ENCODE measurements around the gene CSE1L.

DNA sequence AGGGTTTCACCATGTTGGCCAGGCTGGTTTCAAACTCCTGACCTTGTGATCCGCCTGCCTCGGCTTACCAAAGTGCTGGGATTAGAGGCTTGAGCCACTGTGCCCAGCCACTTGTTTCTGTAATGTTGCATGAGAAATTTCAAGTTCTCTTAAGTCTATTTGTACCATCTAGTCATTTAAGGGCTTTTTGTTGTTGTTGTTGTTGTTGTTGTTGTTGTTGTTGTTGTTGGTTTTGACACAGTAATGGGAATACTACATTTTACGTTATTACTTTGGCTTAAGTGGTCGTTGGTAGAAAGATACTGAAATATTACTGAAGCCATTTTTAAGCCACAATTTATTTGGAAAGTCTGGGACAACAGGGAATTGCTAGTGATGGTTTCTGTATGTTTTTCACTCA is 52.0 kb downstream of the CSE1L start:
- TF ChIP-seq EZH2 (IDR thresholded peaks at IDR 0.05; ENCODE audit: low read depth, unreplicated experiment) (no peak), CTCF (conservative IDR thresholded peaks at IDR 0.05; ENCODE audit: low read depth in 2 of 2) (no peak), POLR2AphosphoS5 (IDR thresholded peaks at IDR 0.05; ENCODE audit: low read depth) (no peak), ZNF331 (CRISPR knock-in tag; IDR thresholded peaks at IDR 0.05; ENCODE audit: low read depth) (no peak), JUNB (IDR thresholded peaks at IDR 0.05; ENCODE audit: unreplicated experiment) (no peak), EZH2phosphoT487 (IDR thresholded peaks at IDR 0.05; ENCODE audit: unreplicated experiment) (no peak), CREB1 (CRISPR knock-in tag; IDR thresholded peaks at IDR 0.05; ENCODE audit: low read depth) (no peak), NANOG (IDR thresholded peaks at IDR 0.05; ENCODE audit: borderline replicate concordance) (no peak), ZNF114 (CRISPR knock-in tag; IDR thresholded peaks at IDR 0.05) (no peak)
- TF ChIP-seq, protein P1, sequence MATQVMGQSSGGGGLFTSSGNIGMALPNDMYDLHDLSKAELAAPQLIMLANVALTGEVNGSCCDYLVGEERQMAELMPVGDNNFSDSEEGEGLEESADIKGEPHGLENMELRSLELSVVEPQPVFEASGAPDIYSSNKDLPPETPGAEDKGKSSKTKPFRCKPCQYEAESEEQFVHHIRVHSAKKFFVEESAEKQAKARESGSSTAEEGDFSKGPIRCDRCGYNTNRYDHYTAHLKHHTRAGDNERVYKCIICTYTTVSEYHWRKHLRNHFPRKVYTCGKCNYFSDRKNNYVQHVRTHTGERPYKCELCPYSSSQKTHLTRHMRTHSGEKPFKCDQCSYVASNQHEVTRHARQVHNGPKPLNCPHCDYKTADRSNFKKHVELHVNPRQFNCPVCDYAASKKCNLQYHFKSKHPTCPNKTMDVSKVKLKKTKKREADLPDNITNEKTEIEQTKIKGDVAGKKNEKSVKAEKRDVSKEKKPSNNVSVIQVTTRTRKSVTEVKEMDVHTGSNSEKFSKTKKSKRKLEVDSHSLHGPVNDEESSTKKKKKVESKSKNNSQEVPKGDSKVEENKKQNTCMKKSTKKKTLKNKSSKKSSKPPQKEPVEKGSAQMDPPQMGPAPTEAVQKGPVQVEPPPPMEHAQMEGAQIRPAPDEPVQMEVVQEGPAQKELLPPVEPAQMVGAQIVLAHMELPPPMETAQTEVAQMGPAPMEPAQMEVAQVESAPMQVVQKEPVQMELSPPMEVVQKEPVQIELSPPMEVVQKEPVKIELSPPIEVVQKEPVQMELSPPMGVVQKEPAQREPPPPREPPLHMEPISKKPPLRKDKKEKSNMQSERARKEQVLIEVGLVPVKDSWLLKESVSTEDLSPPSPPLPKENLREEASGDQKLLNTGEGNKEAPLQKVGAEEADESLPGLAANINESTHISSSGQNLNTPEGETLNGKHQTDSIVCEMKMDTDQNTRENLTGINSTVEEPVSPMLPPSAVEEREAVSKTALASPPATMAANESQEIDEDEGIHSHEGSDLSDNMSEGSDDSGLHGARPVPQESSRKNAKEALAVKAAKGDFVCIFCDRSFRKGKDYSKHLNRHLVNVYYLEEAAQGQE (IDR thresholded peaks at IDR 0.05; ENCODE audit: unreplicated experiment) = no peak
- TF ChIP-seq, protein P2, sequence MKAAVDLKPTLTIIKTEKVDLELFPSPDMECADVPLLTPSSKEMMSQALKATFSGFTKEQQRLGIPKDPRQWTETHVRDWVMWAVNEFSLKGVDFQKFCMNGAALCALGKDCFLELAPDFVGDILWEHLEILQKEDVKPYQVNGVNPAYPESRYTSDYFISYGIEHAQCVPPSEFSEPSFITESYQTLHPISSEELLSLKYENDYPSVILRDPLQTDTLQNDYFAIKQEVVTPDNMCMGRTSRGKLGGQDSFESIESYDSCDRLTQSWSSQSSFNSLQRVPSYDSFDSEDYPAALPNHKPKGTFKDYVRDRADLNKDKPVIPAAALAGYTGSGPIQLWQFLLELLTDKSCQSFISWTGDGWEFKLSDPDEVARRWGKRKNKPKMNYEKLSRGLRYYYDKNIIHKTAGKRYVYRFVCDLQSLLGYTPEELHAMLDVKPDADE (IDR thresholded peaks at IDR 0.05) = no peak
